ENCODE results near the gene CD27.

- TF ChIP-seq CTCF (conservative IDR thresholded peaks at IDR 0.05; ENCODE audit: low read depth in 2 of 2) (no peak), CREB1 (CRISPR knock-in tag; IDR thresholded peaks at IDR 0.05; ENCODE audit: low read depth) (no peak), EZH2 (IDR thresholded peaks at IDR 0.05; ENCODE audit: low read depth, unreplicated experiment) (no peak), EZH2phosphoT487 (IDR thresholded peaks at IDR 0.05; ENCODE audit: unreplicated experiment) (no peak), POLR2AphosphoS5 (IDR thresholded peaks at IDR 0.05; ENCODE audit: low read depth) (no peak), REST (IDR thresholded peaks at IDR 0.05; ENCODE audit: unreplicated experiment) (no peak), JUNB (IDR thresholded peaks at IDR 0.05; ENCODE audit: unreplicated experiment) (no peak), ETS1 (IDR thresholded peaks at IDR 0.05) (no peak), NANOG (IDR thresholded peaks at IDR 0.05; ENCODE audit: borderline replicate concordance) (no peak), ZNF114 (CRISPR knock-in tag; IDR thresholded peaks at IDR 0.05) (no peak)
Observed at GRCh38 chr12:6469092-6469491, 24.3 kb downstream of the CD27 start.
